GM12878 (cell line): ENCODE results near the gene NTSR1. TPM values are rescaled to one million over a fixed set of nuclear protein-coding genes. Genes with fewer than 3 reads are reported as not detected.

Source experiments
- ATAC-seq: fragments of 200-7000 bp; cut with Tn5 transposase; 3 replicates; pipeline ENCODE4 v1.9.1; 2020; ENCODE audit warnings: mild to moderate bottlenecking, moderate library complexity
- BruUV-seq: library from RNA; stranded (reverse); fragments of 400-500 nt; replicated peaks from 2 replicates; lab custom pipeline; 2021; lab: Mats Ljungman, UMichigan
- CTCF ChIA-PET: fragments of 300-600 bp; sonication (Branson Sonifier 250); formaldehyde crosslinking; extraction: SDS; loops from one replicate; lab custom pipeline; 2021; ENCODE audit warnings: inconsistent platforms; lab: Yijun Ruan, JAX
- POLR2A ChIA-PET: fragments of 350-600 bp; formaldehyde crosslinking; extraction: SDS; loops from one replicate; lab custom pipeline; 2021; ENCODE audit warnings: inconsistent platforms; lab: Charles Lee
- RAD21 ChIA-PET: fragments of 300-600 bp; sonication (Branson Sonifier 250); formaldehyde crosslinking; loops from one replicate; lab custom pipeline; 2023; ENCODE audit warnings: antibody characterized with exemption; ENCODE audit not compliant: unreplicated experiment; lab: Charles Lee
- SMC1A ChIA-PET: fragments of 300-600 bp; sonication (Branson Sonifier 250); formaldehyde crosslinking; loops from one replicate; lab custom pipeline; 2023; ENCODE audit not compliant: unreplicated experiment, uncharacterized antibody; lab: Charles Lee
- DNase-seq: peaks from one replicate; pipeline ENCODE4 v3.0.0-alpha.2; 2011; ENCODE audit warnings: low read depth, low spot score
- FAIRE-seq: peaks from 3 replicates; lab custom pipeline; 2011; peaks lifted over from hg19 to GRCh38; lab: Jason Lieb, UNC
- H2AFZ ChIP-seq: 2 replicates; pipeline ENCODE4 v1.6.0; 2011; ENCODE audit warnings: low read depth, low read length, control low read depth; ENCODE audit not compliant: control insufficient read depth
- H3K27ac ChIP-seq: 2 replicates; pipeline ENCODE4 v1.5.1; 2011; ENCODE audit warnings: control low read depth; ENCODE audit not compliant: control insufficient read depth, insufficient read depth
- H3K27me3 ChIP-seq, 2 experiments: replicated peaks in 1 of 2; 2 replicates each; pipeline versions ENCODE4 v1.6.0 to v1.6.1; 2011; ENCODE audit warnings: low read length in 1 of 2; ENCODE audit not compliant: control insufficient read depth in 2 of 2, insufficient read depth in 2 of 2
- H3K36me3 ChIP-seq, 2 experiments: 2 replicates each; pipeline ENCODE4 v1.5.1; 2011; ENCODE audit warnings: low read length in 1 of 2; ENCODE audit not compliant: control insufficient read depth in 2 of 2, insufficient read depth in 2 of 2
- H3K4me1 ChIP-seq: 2 replicates; pipeline ENCODE4 v1.6.1; 2011; ENCODE audit warnings: mild to moderate bottlenecking, low read length, moderate library complexity, mixed read lengths; ENCODE audit not compliant: control insufficient read depth, insufficient read depth
- H3K4me2 ChIP-seq: 2 replicates; pipeline ENCODE4 v1.6.0; 2011; ENCODE audit warnings: control low read depth; ENCODE audit not compliant: control insufficient read depth, insufficient read depth
- H3K4me3 ChIP-seq: fragments of 200-600 bp; sonication (generic); 2 replicates; pipeline ENCODE4 v1.5.1; 2016
- H3K79me2 ChIP-seq: 2 replicates; pipeline ENCODE4 v1.6.0; 2011; ENCODE audit warnings: low read length; ENCODE audit not compliant: control insufficient read depth, insufficient read depth
- H3K9ac ChIP-seq: 2 replicates; pipeline ENCODE4 v1.8.0; 2011; ENCODE audit warnings: low read length, control low read depth, mixed read lengths; ENCODE audit not compliant: control insufficient read depth, insufficient read depth
- H3K9me3 ChIP-seq: replicated peaks from 3 replicates; pipeline ENCODE4 v1.5.1; 2011; ENCODE audit warnings: mild to moderate bottlenecking, low read length; ENCODE audit not compliant: control insufficient read depth, insufficient read depth
- H4K20me1 ChIP-seq: 2 replicates; pipeline ENCODE4 v1.6.0; 2011; ENCODE audit not compliant: control insufficient read depth, insufficient read depth
- CHD4 ChIP-seq: fragments of 200-600 bp; sonication (generic); IDR thresholded peaks from 2 replicates; pipeline ENCODE4 v1.6.1; 2016; ENCODE audit warnings: mild to moderate bottlenecking
- CUX1 ChIP-seq: IDR thresholded peaks from 2 replicates; pipeline ENCODE4 v1.6.1; 2012; ENCODE audit warnings: improper control_type of control experiment, low read depth, low read length; ENCODE audit not compliant: insufficient replicate concordance
- FOXK2 ChIP-seq: fragments of 450-650 bp; IDR thresholded peaks from 2 replicates; pipeline ENCODE4 v1.6.1; 2017; ENCODE audit warnings: mild to moderate bottlenecking, moderate library complexity
- JUNB ChIP-seq: IDR thresholded peaks from 2 replicates; pipeline ENCODE4 v1.6.1; 2016; ENCODE audit warnings: antibody characterized with exemption, mild to moderate bottlenecking
- KDM1A ChIP-seq: fragments of 200-600 bp; sonication (generic); IDR thresholded peaks from 2 replicates; pipeline ENCODE4 v1.6.1; 2016; ENCODE audit warnings: borderline replicate concordance
- MTA2 ChIP-seq: fragments of 450-650 bp; IDR thresholded peaks from 2 replicates; pipeline ENCODE4 v1.6.1; 2016; ENCODE audit warnings: low read depth, mild to moderate bottlenecking, moderate library complexity
- NKRF ChIP-seq: fragments of 450-650 bp; conservative IDR thresholded peaks from 2 replicates; pipeline ENCODE4 v1.6.1; 2017; ENCODE audit warnings: mild to moderate bottlenecking, moderate library complexity
- SKIL ChIP-seq: fragments of 450-650 bp; IDR thresholded peaks from 2 replicates; pipeline ENCODE4 v1.6.1; 2017; ENCODE audit warnings: mild to moderate bottlenecking, low read depth, inconsistent platforms; ENCODE audit not compliant: poor library complexity, severe bottlenecking
- TCF7 ChIP-seq: IDR thresholded peaks from 2 replicates; pipeline ENCODE4 v1.6.1; 2014; ENCODE audit warnings: antibody characterized with exemption, borderline replicate concordance
- ZNF207 ChIP-seq: fragments of 450-650 bp; IDR thresholded peaks from 2 replicates; pipeline ENCODE4 v1.6.1; 2014; ENCODE audit warnings: antibody characterized with exemption, mild to moderate bottlenecking, borderline replicate concordance
- WGBS: methylation state at CpG from one replicate; pipeline ENCODE4 v1.1.6; 2016; ENCODE audit warnings: low lambda C conversion rate; ENCODE audit not compliant: insufficient replicate concordance, insufficient coverage; ENCODE audit errors: missing lambda C conversion rate; 5-methylcytosine and 5-hydroxymethylcytosine counted together
- in situ Hi-C: fragments of 300-500 bp; cut with MboI; formaldehyde crosslinking; loops from 9 replicates; pipeline ENCODE4 v1.14.3; 2018; ENCODE audit warnings: mixed read lengths
- intact Hi-C: fragments of 100-400 bp; cut with micrococcal nuclease; formaldehyde crosslinking; loops from one replicate; pipeline ENCODE4 v1.14.2; 2022; ENCODE audit not compliant: unreplicated experiment
- polyA plus RNA-seq, 11 experiments: library from polyadenylated mRNA; depleted of rRNA in 4 of 11; unstranded in 6 of 11; stranded (reverse) in 5 of 11; fragments of >200 nt; fragmentation: Nextera tagmentation in 4 of 11; fragmentation: Illumina TruSeq in 1 of 11; extraction: Ambion mirVana in 4 of 11; extraction: Trizol in 1 of 11; gene quantifications; 1 replicate in 1 of 11; 2 replicates in 10 of 11; pipeline versions ENCODE4 v1.2.1 to v1.2.3, GENCODE V29; 2011 to 2016; ENCODE audit warnings: inconsistent platforms in 2 of 11, missing spikeins in 2 of 11, low read depth in 1 of 11
- total RNA-seq, 4 experiments: library from RNA; depleted of rRNA in 3 of 4; stranded (reverse); fragments of >200 nt in 3 of 4; fragmentation: Illumina TruSeq in 1 of 4; extraction: Trizol in 1 of 4; gene quantifications; 2 replicates each; pipeline versions ENCODE4 v1.2.1 to v1.2.3, GENCODE V29; 2013 to 2021

Gene NTSR1
- total and polyA plus RNA-seq, 10 of the 15 experiments (the other 5 are each of a cell fraction or from before 2014, with no cell fraction given): not detected

DNA sequence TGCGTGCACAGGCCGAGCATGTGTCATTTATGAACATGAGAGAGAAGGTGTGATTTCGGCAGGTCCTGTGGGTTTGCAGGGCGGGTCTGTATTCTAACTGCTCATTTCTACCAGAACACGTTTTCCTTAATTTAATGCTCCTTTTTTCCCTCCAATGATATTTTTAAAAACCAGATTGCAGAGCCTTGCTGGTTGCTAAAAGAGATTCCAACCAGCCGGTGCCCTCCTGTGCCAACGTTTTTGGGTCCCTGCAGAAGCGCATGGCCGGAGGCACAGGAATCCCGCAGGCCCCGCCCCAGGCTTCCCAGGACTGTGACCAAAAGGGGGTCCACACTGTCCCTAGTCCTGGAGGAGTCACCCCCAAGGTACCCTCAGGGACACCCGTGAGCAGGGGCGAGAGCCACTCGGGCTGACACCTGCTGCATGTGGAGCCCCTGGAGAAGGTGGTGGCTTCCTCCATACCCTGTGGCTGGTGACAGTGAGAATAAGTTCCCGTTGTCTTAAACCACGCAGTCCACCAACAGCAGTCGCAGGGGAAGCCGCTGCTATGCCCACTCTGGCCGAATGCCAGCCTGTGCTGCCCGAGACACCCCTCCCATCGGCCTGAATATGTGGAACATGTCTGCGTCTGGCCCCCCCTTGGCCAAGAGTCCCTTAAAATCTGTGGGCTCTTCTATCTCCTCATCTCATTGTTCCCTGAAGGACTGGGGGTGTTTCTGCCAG lies 15.7 kb upstream of the NTSR1 start (continued):
- TF ChIP-seq CUX1 (no peak), NKRF (no peak), TCF7 (no peak), MTA2 (no peak)

DNA sequence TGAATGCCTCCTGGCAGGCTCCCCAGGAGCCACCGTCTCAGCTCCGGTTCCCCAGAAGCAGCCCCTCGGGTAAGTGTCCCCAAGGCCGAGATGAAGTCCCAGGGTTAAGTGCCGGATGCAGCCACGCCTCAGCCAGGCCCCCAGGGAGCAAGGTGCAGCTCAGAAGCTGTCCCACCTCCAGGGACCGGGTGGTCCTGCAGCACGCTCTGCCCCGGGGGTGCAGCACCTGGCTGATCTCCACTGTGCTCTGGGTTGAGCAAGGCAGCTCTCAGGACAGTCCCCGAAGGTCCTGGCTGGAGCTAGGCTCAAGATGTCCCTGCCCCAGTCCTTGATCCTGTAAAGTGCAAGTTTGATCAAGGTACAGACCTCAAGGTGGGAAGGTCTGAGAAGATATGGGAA lies 15.1 kb upstream of the NTSR1 start:
- Histone ChIP-seq H3K4me3 (no peak overlapping the region), H3K4me1 (no peaks in the 10 kb centered on the region), H3K79me2 (no peaks in the 10 kb centered on the region), H3K27me3 (peaks cover 0 to 1% of the 10 kb centered on the region in 2 experiments; a peak in 2 of 4 replicates), H4K20me1 (no peaks in the 10 kb centered on the region), H3K4me2 (no peak overlapping the region), H3K27ac (no peak overlapping the region), H3K36me3 (no peaks in the 10 kb centered on the region), H2AFZ (no peak overlapping the region), H3K9me3 (no peaks in the 10 kb centered on the region), H3K9ac (no peak overlapping the region)
- ChIA-PET POLR2A (no interaction called here), SMC1A (no interaction called here), RAD21 (no interaction called here), CTCF (no interaction called here)
- BruUV-seq: no TSS peak
- FAIRE-seq (no peak), DNase-seq (no peak), ATAC-seq (no peak)
- intact Hi-C loops (no loop called here), in situ Hi-C loops (no loop called here)
- WGBS: 10% methylated on average over 9 of the region's 10 CpGs
- TF ChIP-seq FOXK2 (no peak), CHD4 (no peak), JUNB (no peak), KDM1A (no peak), SKIL (no peak), ZNF207 (no peak)
